B cell (primary cell): ENCODE results near the gene TMEM43. TPM values are rescaled to one million over a fixed set of nuclear protein-coding genes. Genes with fewer than 3 reads are reported as not detected.

ENCODE experiments used
- ATAC-seq: fragments of 200-7000 bp; cut with Tn5 transposase; one replicate; pipeline ENCODE4 v1.10.0; 2021; ENCODE audit warnings: low read depth, mild to moderate bottlenecking, moderate number of reproducible peaks, moderate library complexity
- CTCF ChIA-PET: fragments of 350-600 bp; sonication (Branson Sonifier 250); formaldehyde crosslinking; loops from one replicate; lab custom pipeline; 2021; ENCODE audit warnings: antibody characterized with exemption, inconsistent platforms; lab: Charles Lee
- POLR2A ChIA-PET: fragments of 350-600 bp; sonication (Branson Sonifier 250); formaldehyde crosslinking; loops from one replicate; lab custom pipeline; 2021; ENCODE audit warnings: antibody characterized with exemption; lab: Charles Lee
- DNase-seq: peaks from one replicate; pipeline ENCODE4 v3.0.0; 2013
- H2AFZ ChIP-seq: 2 replicates; pipeline ENCODE4 v1.6.1; 2012; ENCODE audit warnings: mild to moderate bottlenecking, low read depth, low read length; ENCODE audit not compliant: insufficient read depth, poor library complexity, severe bottlenecking
- H3K27ac ChIP-seq, 2 donors: 1 replicate in 1 of 2; 2 replicates in 1 of 2; pipeline ENCODE4 v1.5.1; 2012 to 2013; ENCODE audit warnings: low read length in 2 of 2, mild to moderate bottlenecking in 2 of 2, moderate library complexity in 1 of 2
- H3K27me3 ChIP-seq, 4 experiments: fragments of 200-600 bp in 1 of 4; sonication (generic) in 1 of 4; replicated peaks in 1 of 4; 1 replicate in 2 of 4; 2 replicates in 2 of 4; pipeline versions ENCODE4 v1.6.1 to v1.7.0; 2013 to 2016; ENCODE audit warnings: low read length in 3 of 4, mild to moderate bottlenecking in 2 of 4, mixed read lengths in 1 of 4, moderate library complexity in 1 of 4; ENCODE audit not compliant: insufficient read depth in 4 of 4, control insufficient read depth in 3 of 4; ENCODE audit errors: control extremely low read depth in 1 of 4
- H3K36me3 ChIP-seq, 2 experiments: replicated peaks in 1 of 2; 1 replicate in 1 of 2; 2 replicates in 1 of 2; pipeline versions ENCODE4 v1.6.1 to v1.7.1; 2013; ENCODE audit warnings: low read length in 1 of 2; ENCODE audit not compliant: insufficient read depth in 2 of 2, control insufficient read depth in 1 of 2; ENCODE audit errors: control extremely low read depth in 1 of 2, extremely low read depth in 1 of 2
- H3K4me1 ChIP-seq, 2 donors: fragments of 200-600 bp in 1 of 2; sonication (generic) in 1 of 2; 1 replicate in 1 of 2; 2 replicates in 1 of 2; pipeline versions ENCODE4 v1.5.1 to v1.6.1; 2013 to 2017; ENCODE audit warnings: low read length in 2 of 2; ENCODE audit not compliant: control insufficient read depth in 2 of 2, insufficient read depth in 2 of 2
- H3K4me2 ChIP-seq: replicated peaks from 2 replicates; pipeline ENCODE3; 2012; ENCODE audit warnings: mild to moderate bottlenecking, low read depth, low read length; ENCODE audit not compliant: poor library complexity, severe bottlenecking
- H3K4me3 ChIP-seq, 5 experiments: fragments of 200-600 bp in 1 of 5; sonication (generic) in 1 of 5; 1 replicate in 3 of 5; 2 replicates in 2 of 5; pipeline versions ENCODE4 v1.5.1 to v1.7.0; 2011 to 2016; ENCODE audit warnings: low read length in 4 of 5, mild to moderate bottlenecking in 4 of 5, low read depth in 2 of 5, control low read depth in 1 of 5, moderate library complexity in 1 of 5; ENCODE audit not compliant: insufficient read depth in 1 of 5; ENCODE audit errors: control extremely low read depth in 1 of 5, extremely low read depth in 1 of 5
- H3K79me2 ChIP-seq: fragments of 200-600 bp; sonication (generic); one replicate; pipeline ENCODE4 v1.6.0; 2016; ENCODE audit warnings: low read length; ENCODE audit not compliant: control insufficient read depth, insufficient read depth
- H3K9ac ChIP-seq: fragments of 200-600 bp; sonication (generic); 2 replicates; pipeline ENCODE4 v1.6.1; 2017; ENCODE audit warnings: mild to moderate bottlenecking, low read length, moderate library complexity
- H3K9me3 ChIP-seq, 3 donors: one replicate each; pipeline versions ENCODE4 v1.6.1 to v1.7.1; 2013; ENCODE audit warnings: low read length in 2 of 3; ENCODE audit not compliant: control insufficient read depth in 2 of 3, insufficient read depth in 1 of 3; ENCODE audit errors: control extremely low read depth in 1 of 3
- H4K20me1 ChIP-seq: 2 replicates; pipeline ENCODE4 v1.6.0; 2012; ENCODE audit warnings: mild to moderate bottlenecking, low read length; ENCODE audit not compliant: insufficient read depth, control insufficient read depth, poor library complexity, severe bottlenecking
- H3K27ac Mint-ChIP-seq: one replicate; pipeline ENCODE4 v1.8.0; 2021; ENCODE audit warnings: mixed read lengths
- H3K27me3 Mint-ChIP-seq: one replicate; pipeline ENCODE4 v1.8.0; 2021; ENCODE audit warnings: mixed read lengths
- H3K4me1 Mint-ChIP-seq: one replicate; pipeline ENCODE4 v1.8.0; 2021; ENCODE audit warnings: mixed read lengths
- H3K4me3 Mint-ChIP-seq: one replicate; pipeline ENCODE4 v1.8.0; 2021; ENCODE audit warnings: mixed read lengths
- H3K9me3 Mint-ChIP-seq: one replicate; pipeline ENCODE4 v1.8.0; 2022; ENCODE audit warnings: mixed read lengths; ENCODE audit not compliant: insufficient read depth
- EZH2 ChIP-seq: IDR thresholded peaks from 2 replicates; pipeline ENCODE4 v1.6.1; 2012; ENCODE audit warnings: borderline replicate concordance, low read depth, mild to moderate bottlenecking, moderate library complexity, low read length; ENCODE audit not compliant: insufficient read depth, poor library complexity, severe bottlenecking
- WGBS: methylation state at CpG from one replicate; pipeline ENCODE4 v1.1.5; 2013; ENCODE audit warnings: missing lambda C conversion rate; ENCODE audit not compliant: insufficient coverage; 5-methylcytosine and 5-hydroxymethylcytosine counted together
- intact Hi-C: fragments of 100-400 bp; cut with micrococcal nuclease; formaldehyde crosslinking; loops from one replicate; pipeline ENCODE4 v1.10.0; 2022
- polyA plus RNA-seq: library from polyadenylated mRNA; depleted of rRNA; stranded (reverse); fragments of >200 nt; gene quantifications from 2 replicates; pipeline ENCODE4 v1.2.3, GENCODE V29; 2012
- total RNA-seq, 2 donors: library from RNA; stranded (reverse); fragments of 120-200 nt in 1 of 2; gene quantifications; 1 replicate in 1 of 2; 2 replicates in 1 of 2; pipeline versions ENCODE4 v1.2.3 to v1.2.4, GENCODE V29; 2013 to 2022
- TF ChIP-seq, protein P1 (sequence below): fragments of 200-600 bp; IDR thresholded peaks from one replicate; pipeline ENCODE4 v1.8.0; 2022; ENCODE audit warnings: antibody characterized with exemption, mild to moderate bottlenecking

Gene TMEM43
- total and polyA plus RNA-seq, 2 donors (not counting 1 experiment from before 2014, with no cell fraction given) = 29.5 to 37.6 TPM

DNA sequence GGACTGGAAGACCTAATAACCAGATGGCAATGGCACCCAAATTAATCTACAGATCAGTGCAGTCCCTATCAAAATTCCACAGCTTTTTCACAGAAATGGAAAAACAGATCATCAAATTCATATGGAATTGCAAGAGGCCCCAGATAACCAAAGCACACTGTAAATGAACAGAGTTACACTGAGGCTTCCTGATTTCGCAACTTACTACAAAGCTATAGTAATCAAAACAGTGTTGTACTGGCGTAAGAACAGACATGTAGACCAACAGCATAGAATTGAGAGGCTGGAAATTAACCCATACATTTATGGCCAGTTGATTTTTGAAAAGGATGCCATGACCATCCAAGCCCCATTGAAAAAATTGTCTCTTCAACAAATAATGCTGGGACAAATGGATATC, 37.3 kb downstream of the TMEM43 start:
- H3K9me3 ChIP-seq = peaks cover 0 to 13% (median 12%) of the 10 kb centered on the region in 3 donors
- no peak overlapping the region for H3K4me3 Mint-ChIP-seq
- H3K4me2 ChIP-seq = no peak overlapping the region
- H3K27ac ChIP-seq = no peak overlapping the region
- no peak overlapping the region for H3K4me3 ChIP-seq
- intact Hi-C loops = loop anchor here (5.0 kb wide), 1 partner anchor 40 kb away; the partner anchor contains the start of gene CHCHD4
- peaks cover 31 to 97% of the 10 kb centered on the region in 2 experiments for H3K36me3 ChIP-seq
- peaks cover 10% of the 10 kb centered on the region for H3K9me3 Mint-ChIP-seq
- H3K27me3 Mint-ChIP-seq = no peaks in the 10 kb centered on the region
- POLR2A ChIA-PET = no interaction called here
- no peak overlapping the region for H3K27ac Mint-ChIP-seq
- H4K20me1 ChIP-seq = no peaks in the 10 kb centered on the region
- DNase-seq (no peak), ATAC-seq (no peak)
- no peaks in the 10 kb centered on the region for H3K27me3 ChIP-seq
- TF ChIP-seq, protein P1, sequence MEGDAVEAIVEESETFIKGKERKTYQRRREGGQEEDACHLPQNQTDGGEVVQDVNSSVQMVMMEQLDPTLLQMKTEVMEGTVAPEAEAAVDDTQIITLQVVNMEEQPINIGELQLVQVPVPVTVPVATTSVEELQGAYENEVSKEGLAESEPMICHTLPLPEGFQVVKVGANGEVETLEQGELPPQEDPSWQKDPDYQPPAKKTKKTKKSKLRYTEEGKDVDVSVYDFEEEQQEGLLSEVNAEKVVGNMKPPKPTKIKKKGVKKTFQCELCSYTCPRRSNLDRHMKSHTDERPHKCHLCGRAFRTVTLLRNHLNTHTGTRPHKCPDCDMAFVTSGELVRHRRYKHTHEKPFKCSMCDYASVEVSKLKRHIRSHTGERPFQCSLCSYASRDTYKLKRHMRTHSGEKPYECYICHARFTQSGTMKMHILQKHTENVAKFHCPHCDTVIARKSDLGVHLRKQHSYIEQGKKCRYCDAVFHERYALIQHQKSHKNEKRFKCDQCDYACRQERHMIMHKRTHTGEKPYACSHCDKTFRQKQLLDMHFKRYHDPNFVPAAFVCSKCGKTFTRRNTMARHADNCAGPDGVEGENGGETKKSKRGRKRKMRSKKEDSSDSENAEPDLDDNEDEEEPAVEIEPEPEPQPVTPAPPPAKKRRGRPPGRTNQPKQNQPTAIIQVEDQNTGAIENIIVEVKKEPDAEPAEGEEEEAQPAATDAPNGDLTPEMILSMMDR = no peak
- TF ChIP-seq EZH2 = no peak
- no peaks in the 10 kb centered on the region for H3K4me1 ChIP-seq
- no peaks in the 10 kb centered on the region for H3K4me1 Mint-ChIP-seq
- WGBS = no CpG with 5 or more reads among the region's 2 CpGs
- no peak overlapping the region for H3K9ac ChIP-seq
- H3K79me2 ChIP-seq = peaks cover 7% of the 10 kb centered on the region
- CTCF ChIA-PET = no interaction called here
- H2AFZ ChIP-seq = no peak overlapping the region

DNA sequence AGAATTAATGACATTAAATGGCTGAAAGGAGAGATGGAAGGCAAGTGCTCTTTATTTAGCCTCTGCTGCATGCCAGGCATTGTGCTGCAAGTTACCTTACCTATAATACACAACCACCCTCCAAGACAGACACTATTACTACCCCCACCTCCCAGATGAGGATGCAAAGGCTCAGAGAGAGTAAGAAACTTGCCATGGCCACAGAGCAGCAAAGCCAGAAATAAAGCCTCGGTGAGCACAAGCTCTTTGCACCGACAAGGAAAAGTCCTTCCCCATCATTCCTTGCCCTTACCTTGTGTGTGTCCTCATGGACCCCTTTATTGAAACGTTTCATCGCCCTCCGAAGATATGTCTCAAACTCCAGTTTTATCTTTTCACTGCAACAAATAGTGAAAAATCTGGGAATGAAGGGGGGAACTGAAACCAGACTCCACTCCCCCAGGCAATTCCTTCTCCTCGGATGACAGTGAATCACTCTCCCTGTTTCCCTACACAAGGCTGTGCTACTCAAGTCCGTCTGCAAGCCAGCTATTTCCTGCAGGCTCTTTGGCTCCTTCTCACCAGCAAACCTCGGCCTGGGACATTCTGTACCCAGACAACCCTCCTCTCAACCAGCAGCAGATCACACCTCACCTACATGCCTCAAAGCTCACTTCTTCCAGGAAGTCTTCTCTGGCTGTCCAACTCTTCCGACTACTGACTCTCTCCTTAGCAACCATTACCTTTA, 42.2 kb downstream of the TMEM43 start:
- 98% methylated on average over 5 of the region's 9 CpGs for WGBS
- H2AFZ ChIP-seq = no peak overlapping the region
- POLR2A ChIA-PET = no interaction called here

More for the DNA sequence above, 42.2 kb downstream of the TMEM43 start:
- no peak for ATAC-seq
- Histone ChIP-seq H3K9ac (no peak overlapping the region), H3K4me1 (no peaks in the 10 kb centered on the region), H3K9me3 (peaks cover 0 to 4% (median 2%) of the 10 kb centered on the region in 3 donors), H4K20me1 (no peaks in the 10 kb centered on the region), H3K27ac (no peak overlapping the region), H3K27me3 (no peaks in the 10 kb centered on the region), H3K4me2 (no peak overlapping the region), H3K4me3 (no peak overlapping the region), H3K79me2 (peaks cover 35% of the 10 kb centered on the region), H3K36me3 (peaks cover 3 to 97% of the 10 kb centered on the region in 2 experiments)
- H3K27ac Mint-ChIP-seq = no peak overlapping the region
- peaks cover 5% of the 10 kb centered on the region for H3K4me1 Mint-ChIP-seq
- CTCF ChIA-PET = no interaction called here
- DNase-seq = no peak
- peaks cover 2% of the 10 kb centered on the region for H3K9me3 Mint-ChIP-seq
- TF ChIP-seq, protein P1 = no peak
- TF ChIP-seq EZH2 = no peak
- intact Hi-C loops = no loop called here
- H3K27me3 Mint-ChIP-seq = no peaks in the 10 kb centered on the region
- H3K4me3 Mint-ChIP-seq = no peak overlapping the region
